Adrenal gland (tissue), 12 donors: Measurements from ENCODE around the gene RALGAPA1. TPM values are rescaled to one million over a fixed set of nuclear protein-coding genes. Genes with fewer than 3 reads are reported as not detected.

Experiments
- DNase-seq, 7 donors: peaks; one replicate each; pipeline ENCODE4 v3.0.0-alpha.2; 2019 to 2020
- H3K27ac ChIP-seq, 5 donors: fragments of 200-600 bp; sonication (generic) in 4 of 5; 1 replicate in 3 of 5; 2 replicates in 2 of 5; pipeline versions ENCODE4 v1.5.1 to v1.8.0; 2016 to 2020; ENCODE audit warnings: mild to moderate bottlenecking in 1 of 5
- H3K27me3 ChIP-seq: fragments of 200-600 bp; 2 replicates; pipeline ENCODE4 v1.8.0; 2021
- H3K36me3 ChIP-seq, 2 donors: fragments of 200-600 bp; replicated peaks in 1 of 2; 1 replicate in 1 of 2; 2 replicates in 1 of 2; pipeline versions ENCODE4 v1.5.1 to v1.8.0; 2018 to 2022
- H3K4me1 ChIP-seq, 2 donors: fragments of 200-600 bp; replicated peaks in 1 of 2; 1 replicate in 1 of 2; 2 replicates in 1 of 2; pipeline versions ENCODE4 v1.5.1 to v1.8.0; 2018 to 2021
- H3K4me3 ChIP-seq, 4 donors: fragments of 200-600 bp; sonication (generic) in 3 of 4; one replicate each; pipeline ENCODE4 v1.5.1; 2016 to 2018
- H3K9me3 ChIP-seq, 3 donors: fragments of 200-600 bp; sonication (generic) in 1 of 3; replicated peaks in 1 of 3; 1 replicate in 2 of 3; 2 replicates in 1 of 3; pipeline versions ENCODE4 v1.5.1 to v1.8.0; 2016 to 2021
- CTCF ChIP-seq, 6 experiments: fragments of 450-650 bp in 4 of 6; fragments of 200-600 bp in 2 of 6; sonication (generic) in 1 of 6; IDR thresholded peaks; 1 replicate in 5 of 6; 2 replicates in 1 of 6; pipeline versions ENCODE4 v1.5.1 to v1.8.0; 2016 to 2021; ENCODE audit warnings: antibody characterized with exemption in 6 of 6, mild to moderate bottlenecking in 2 of 6, moderate library complexity in 1 of 6
- POLR2A ChIP-seq, 2 donors: fragments of 450-650 bp; IDR thresholded peaks; one replicate each; pipeline ENCODE4 v1.6.1; 2017; ENCODE audit warnings: antibody characterized with exemption in 2 of 2, mild to moderate bottlenecking in 2 of 2, moderate library complexity in 1 of 2
- WGBS, 4 donors: extraction: QIAGEN DNeasy Blood & Tissue Kit in 2 of 4; methylation state at CpG; one replicate each; pipeline versions ENCODE4 v1.1.5 to v1.1.7; 2013 to 2017; 5-methylcytosine and 5-hydroxymethylcytosine counted together
- intact Hi-C, 2 donors: fragments of 100-400 bp; cut with DNase I; formaldehyde crosslinking; loops; one replicate each; pipeline versions ENCODE4 v1.14.1 to v1.15.0; 2022 to 2023
- polyA plus RNA-seq, 3 donors: library from polyadenylated mRNA; stranded (reverse); fragments of 200-250 nt in 2 of 3; fragments of 350-450 nt in 1 of 3; fragmentation: Illumina TruSeq in 1 of 3; extraction: RNeasy Lipid Tissue Mini Kit (QIAGEN cat#74804) in 1 of 3; gene quantifications; one replicate each; pipeline ENCODE4 v1.2.3, GENCODE V29; 2013 to 2014
- total RNA-seq, 9 donors: library from RNA; depleted of rRNA in 4 of 9; stranded (reverse); fragments of >200 nt in 4 of 9; fragments of 120-200 nt in 1 of 9; fragmentation: NEBNext Ultra II Directional in 1 of 9; extraction: Animal tissue kit (Norgen Biotek cat#: 25700) in 1 of 9; gene quantifications; one replicate each; pipeline versions ENCODE4 v1.1.0 to v1.2.4, GENCODE V29; 2013 to 2023
- donor health status: healthy with polysubstance abuse.
- donor health status: Bipolar disorder and iron deficiency.
- donor health status: DM: yes; HTN: yes; CAD: no.
- donor health status: DM: no; HTN: no; CAD: no.
- donor health status: DM: no; HTN: no; CAD: no.
- donor health status: DM: yes; HTN: yes; CAD: no.

RALGAPA1 gene
- total and polyA plus RNA-seq, 12 donors: 31.7 to 116 (median 64.8) TPM

GRCh38 chr14:35643513-35643912 is 165.6 kb downstream of the RALGAPA1 start:
- Histone ChIP-seq H3K4me1 (no peaks in the 10 kb centered on the region), H3K36me3 (peaks cover 0 to 6% of the 10 kb centered on the region in 2 donors), H3K27ac (no peak overlapping the region), H3K4me3 (no peak overlapping the region), H3K27me3 (no peaks in the 10 kb centered on the region), H3K9me3 (peaks cover 0 to 6% (median 0%) of the 10 kb centered on the region in 3 donors)
- intact Hi-C loops: no loop called here
- TF ChIP-seq CTCF (IDR thresholded peaks at IDR 0.05) (no peak), POLR2A (IDR thresholded peaks at IDR 0.05) (no peak)
- DNase-seq: no peak

- no peak overlapping the region for H3K4me3 ChIP-seq
- H3K4me1 ChIP-seq: no peaks in the 10 kb centered on the region
- no peak for TF ChIP-seq POLR2A (IDR thresholded peaks at IDR 0.05)
- H3K36me3 ChIP-seq: peaks cover 0 to 12% of the 10 kb centered on the region in 2 donors
- 91 to 99% (median 95%) methylated on average over 2 of the region's 2 CpGs for WGBS, 4 donors
- H3K9me3 ChIP-seq: peaks cover 0 to 6% (median 0%) of the 10 kb centered on the region in 3 donors
- intact Hi-C loops: no loop called here
- H3K27me3 ChIP-seq: no peaks in the 10 kb centered on the region
- no peak for DNase-seq
- H3K27ac ChIP-seq: no peak overlapping the region
Measured at GRCh38 chr14:35637851-35638250, 171.2 kb downstream of the RALGAPA1 start.

GRCh38 chr14:35637269-35637668 is 171.8 kb downstream of the RALGAPA1 start:
- no peak for DNase-seq
- Histone ChIP-seq H3K36me3 (peaks cover 0 to 12% of the 10 kb centered on the region in 2 donors), H3K27ac (no peak overlapping the region), H3K4me1 (no peaks in the 10 kb centered on the region), H3K9me3 (peaks cover 0 to 6% (median 0%) of the 10 kb centered on the region in 3 donors), H3K4me3 (no peak overlapping the region), H3K27me3 (no peaks in the 10 kb centered on the region)
- 96 to 98% (median 97%) methylated on average over 2 of the region's 2 CpGs for WGBS, 4 donors
- intact Hi-C loops: no loop called here
- TF ChIP-seq POLR2A (IDR thresholded peaks at IDR 0.05) (no peak), CTCF (IDR thresholded peaks at IDR 0.05) (no peak)

GRCh38 chr14:35632676-35633075 is 176.4 kb downstream of the RALGAPA1 start:
- 48 to 63% (median 53%) methylated on average over 1 of the region's 1 CpG for WGBS, 4 donors
- Histone ChIP-seq H3K27me3 (no peaks in the 10 kb centered on the region), H3K4me1 (no peaks in the 10 kb centered on the region), H3K4me3 (no peak overlapping the region), H3K9me3 (peaks cover 0 to 4% (median 0%) of the 10 kb centered on the region in 3 donors), H3K27ac (no peak overlapping the region), H3K36me3 (peaks cover 0 to 12% of the 10 kb centered on the region in 2 donors)
- TF ChIP-seq POLR2A (IDR thresholded peaks at IDR 0.05) (no peak), CTCF (IDR thresholded peaks at IDR 0.05) (no peak)
- intact Hi-C loops: no loop called here
- DNase-seq: no peak

- Histone ChIP-seq H3K27me3 (no peaks in the 10 kb centered on the region), H3K4me3 (no peak overlapping the region), H3K36me3 (peaks cover 0 to 12% of the 10 kb centered on the region in 2 donors), H3K4me1 (no peaks in the 10 kb centered on the region), H3K9me3 (peaks cover 0 to 4% (median 0%) of the 10 kb centered on the region in 3 donors), H3K27ac (no peak overlapping the region)
- 92 to 95% (median 93%) methylated on average over 3 of the region's 3 CpGs for whole genome bisulfite sequencing, 4 donors
- intact Hi-C loops: no loop called here
- TF ChIP-seq POLR2A (IDR thresholded peaks at IDR 0.05) (no peak), CTCF (IDR thresholded peaks at IDR 0.05) (no peak)
- DNase-seq: no peak
Measured at GRCh38 chr14:35632271-35632670, 176.8 kb downstream of the RALGAPA1 start.
